HEK293 (cell line): ENCODE data around the gene MACROD1.
A peak's percentile ranks its signal among the peaks of the same experiment; 100 is the strongest.

Experiments
- CTCF ChIA-PET: fragments of 350-600 bp; formaldehyde crosslinking; extraction: SDS; loops from one replicate; lab custom pipeline; 2021; ENCODE audit warnings: antibody characterized with exemption; lab: Yijun Ruan, JAX
- POLR2A ChIA-PET: fragments of 300-600 bp; formaldehyde crosslinking; extraction: SDS; loops from one replicate; lab custom pipeline; 2020; ENCODE audit warnings: antibody characterized with exemption, inconsistent platforms; lab: Yijun Ruan, JAX
- H3K27ac ChIP-seq: fragments of 200-500 bp; sonication (Bioruptor generic); 2 replicates; pipeline ENCODE4 v1.5.1; 2014; ENCODE audit warnings: low read depth, low read length, control low read depth, inconsistent platforms; ENCODE audit errors: extremely low read depth
- H3K36me3 ChIP-seq, 2 experiments: fragments of 200-500 bp in 1 of 2; sonication (Bioruptor generic) in 1 of 2; 1 replicate in 1 of 2; 2 replicates in 1 of 2; pipeline ENCODE4 v1.5.1; 2014 to 2017; ENCODE audit warnings: inconsistent platforms in 2 of 2, low read length in 2 of 2; ENCODE audit not compliant: control insufficient read depth in 2 of 2, insufficient read depth in 1 of 2
- H3K4me1 ChIP-seq: fragments of 200-500 bp; sonication (Bioruptor generic); 2 replicates; pipeline ENCODE4 v1.5.1; 2014; ENCODE audit warnings: mild to moderate bottlenecking, low read length, inconsistent platforms; ENCODE audit not compliant: control insufficient read depth, insufficient read depth
- H3K4me3 ChIP-seq: 2 replicates; pipeline ENCODE4 v1.5.1; 2011; ENCODE audit warnings: low read depth, mild to moderate bottlenecking, control low read depth, low read length, moderate library complexity
- H3K9me3 ChIP-seq: fragments of 200-500 bp; sonication (Bioruptor generic); 2 replicates; pipeline ENCODE4 v1.5.1; 2014; ENCODE audit warnings: low read depth, low read length, inconsistent platforms; ENCODE audit not compliant: control insufficient read depth, insufficient read depth
- GLIS1 ChIP-seq: fragments of 450-650 bp; formaldehyde crosslinking; IDR thresholded peaks from 2 replicates; pipeline ENCODE4 v1.5.1; 2016; ENCODE audit warnings: missing biosample characterization, missing genetic modification characterization
- ZFHX2 ChIP-seq: fragments of 450-650 bp; formaldehyde crosslinking; conservative IDR thresholded peaks from 2 replicates; pipeline ENCODE4 v1.5.1; 2016; ENCODE audit warnings: missing biosample characterization, missing genetic modification characterization
- ZIC2 ChIP-seq: fragments of 450-650 bp; formaldehyde crosslinking; IDR thresholded peaks from 2 replicates; pipeline ENCODE4 v1.5.1; 2016; ENCODE audit warnings: missing biosample characterization, missing genetic modification characterization
- ZNF311 ChIP-seq: fragments of 450-650 bp; formaldehyde crosslinking; IDR thresholded peaks from 2 replicates; pipeline ENCODE4 v1.5.1; 2017; ENCODE audit warnings: missing biosample characterization, missing genetic modification characterization, borderline replicate concordance
- ZNF341 ChIP-seq: fragments of 450-650 bp; formaldehyde crosslinking; IDR thresholded peaks from 2 replicates; pipeline ENCODE4; 2016; ENCODE audit warnings: low read depth, missing biosample characterization, missing genetic modification characterization
- ZNF561 ChIP-seq: fragments of 450-650 bp; IDR thresholded peaks from 2 replicates; pipeline ENCODE4 v1.5.1; 2018; ENCODE audit warnings: missing biosample characterization, missing genetic modification characterization, borderline replicate concordance
- ZNF664 ChIP-seq: fragments of 450-650 bp; formaldehyde crosslinking; IDR thresholded peaks from 2 replicates; pipeline ENCODE4 v1.5.1; 2016; ENCODE audit warnings: missing biosample characterization, missing genetic modification characterization
- ZNF792 ChIP-seq: fragments of 450-650 bp; formaldehyde crosslinking; IDR thresholded peaks from 2 replicates; pipeline ENCODE4 v1.5.1; 2016; ENCODE audit warnings: missing biosample characterization, missing genetic modification characterization
- TF ChIP-seq, protein P1 (sequence below): fragments of 450-650 bp; IDR thresholded peaks from 2 replicates; pipeline ENCODE4 v1.5.1; 2018; ENCODE audit warnings: missing biosample characterization, missing genetic modification characterization
- TF ChIP-seq, protein P2 (sequence below): fragments of 450-650 bp; formaldehyde crosslinking; IDR thresholded peaks from 2 replicates; pipeline ENCODE4 v1.5.1; 2016; ENCODE audit warnings: missing biosample characterization, missing genetic modification characterization, low read depth
- TF ChIP-seq, protein P3 (sequence below): fragments of 450-650 bp; formaldehyde crosslinking; IDR thresholded peaks from 2 replicates; pipeline ENCODE4 v1.5.1; 2016; ENCODE audit warnings: missing biosample characterization, missing genetic modification characterization
- TF ChIP-seq, protein P4 (sequence below): fragments of 450-650 bp; formaldehyde crosslinking; IDR thresholded peaks from 2 replicates; pipeline ENCODE4 v1.5.1; 2016; ENCODE audit warnings: missing biosample characterization, missing genetic modification characterization
- TF ChIP-seq, protein P5 (sequence below): fragments of 450-650 bp; formaldehyde crosslinking; IDR thresholded peaks from 2 replicates; pipeline ENCODE4 v1.5.1; 2017; ENCODE audit warnings: missing biosample characterization, missing genetic modification characterization

MACROD1 gene

DNA sequence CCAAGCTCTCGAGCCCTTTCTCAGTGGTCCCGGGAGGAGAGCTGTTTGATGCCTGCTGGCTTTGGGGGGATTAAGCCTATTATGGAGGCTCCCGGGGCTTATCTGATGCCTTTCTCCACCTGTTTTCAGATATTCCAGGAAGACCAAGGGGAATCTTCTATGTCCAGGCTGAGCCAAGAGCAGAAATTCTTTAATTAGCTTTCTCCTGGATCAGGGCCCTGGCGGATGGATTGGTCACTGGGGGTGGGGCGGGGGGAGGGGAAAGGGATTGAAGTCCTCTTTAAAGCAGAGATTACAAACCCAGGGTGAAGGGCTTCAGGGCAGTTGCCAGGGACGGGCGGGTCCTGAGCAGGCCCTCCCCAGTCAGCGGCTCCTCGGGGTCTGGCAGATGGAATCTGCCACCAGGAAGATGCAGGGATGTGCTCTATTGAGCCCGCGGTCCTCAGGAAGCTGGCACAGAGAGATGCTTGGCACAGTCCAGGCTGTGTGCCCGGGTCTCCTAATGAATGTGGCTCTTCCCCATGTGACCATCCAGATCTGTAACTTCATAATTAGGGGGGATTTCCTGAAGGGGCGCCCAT is 33.6 kb downstream of the MACROD1 start:
- peaks cover 3% of the 10 kb centered on the region; the same call in 1 of the 2 replicates for H3K4me1 ChIP-seq
- ChIA-PET POLR2A (interaction anchor here (0.6 kb wide), 1 partner anchor 313 kb away, joined by 6 read pairs; no protein-coding TSS in a partner anchor), CTCF (interaction anchor here (0.9 kb wide), 1 partner anchor 16 kb away, joined by 3 read pairs; no protein-coding TSS in a partner anchor)
- no peak overlapping the region for H3K27ac ChIP-seq
- TF ChIP-seq, protein P1, sequence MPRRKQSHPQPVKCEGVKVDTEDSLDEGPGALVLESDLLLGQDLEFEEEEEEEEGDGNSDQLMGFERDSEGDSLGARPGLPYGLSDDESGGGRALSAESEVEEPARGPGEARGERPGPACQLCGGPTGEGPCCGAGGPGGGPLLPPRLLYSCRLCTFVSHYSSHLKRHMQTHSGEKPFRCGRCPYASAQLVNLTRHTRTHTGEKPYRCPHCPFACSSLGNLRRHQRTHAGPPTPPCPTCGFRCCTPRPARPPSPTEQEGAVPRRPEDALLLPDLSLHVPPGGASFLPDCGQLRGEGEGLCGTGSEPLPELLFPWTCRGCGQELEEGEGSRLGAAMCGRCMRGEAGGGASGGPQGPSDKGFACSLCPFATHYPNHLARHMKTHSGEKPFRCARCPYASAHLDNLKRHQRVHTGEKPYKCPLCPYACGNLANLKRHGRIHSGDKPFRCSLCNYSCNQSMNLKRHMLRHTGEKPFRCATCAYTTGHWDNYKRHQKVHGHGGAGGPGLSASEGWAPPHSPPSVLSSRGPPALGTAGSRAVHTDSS (tag by site-specific recombination): no peak
- TF ChIP-seq ZNF561 (tag by site-specific recombination) (no peak), ZFHX2 (no peak), ZNF311 (tag by site-specific recombination) (no peak)
- TF ChIP-seq, protein P2, sequence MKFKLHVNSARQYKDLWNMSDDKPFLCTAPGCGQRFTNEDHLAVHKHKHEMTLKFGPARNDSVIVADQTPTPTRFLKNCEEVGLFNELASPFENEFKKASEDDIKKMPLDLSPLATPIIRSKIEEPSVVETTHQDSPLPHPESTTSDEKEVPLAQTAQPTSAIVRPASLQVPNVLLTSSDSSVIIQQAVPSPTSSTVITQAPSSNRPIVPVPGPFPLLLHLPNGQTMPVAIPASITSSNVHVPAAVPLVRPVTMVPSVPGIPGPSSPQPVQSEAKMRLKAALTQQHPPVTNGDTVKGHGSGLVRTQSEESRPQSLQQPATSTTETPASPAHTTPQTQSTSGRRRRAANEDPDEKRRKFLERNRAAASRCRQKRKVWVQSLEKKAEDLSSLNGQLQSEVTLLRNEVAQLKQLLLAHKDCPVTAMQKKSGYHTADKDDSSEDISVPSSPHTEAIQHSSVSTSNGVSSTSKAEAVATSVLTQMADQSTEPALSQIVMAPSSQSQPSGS (tag by site-specific recombination): no peak
- TF ChIP-seq, all 188 proteins: peak for 0
- no peak overlapping the region for H3K4me3 ChIP-seq
- no peaks in the 10 kb centered on the region for H3K9me3 ChIP-seq
- H3K36me3 ChIP-seq: no peaks in the 10 kb centered on the region

DNA sequence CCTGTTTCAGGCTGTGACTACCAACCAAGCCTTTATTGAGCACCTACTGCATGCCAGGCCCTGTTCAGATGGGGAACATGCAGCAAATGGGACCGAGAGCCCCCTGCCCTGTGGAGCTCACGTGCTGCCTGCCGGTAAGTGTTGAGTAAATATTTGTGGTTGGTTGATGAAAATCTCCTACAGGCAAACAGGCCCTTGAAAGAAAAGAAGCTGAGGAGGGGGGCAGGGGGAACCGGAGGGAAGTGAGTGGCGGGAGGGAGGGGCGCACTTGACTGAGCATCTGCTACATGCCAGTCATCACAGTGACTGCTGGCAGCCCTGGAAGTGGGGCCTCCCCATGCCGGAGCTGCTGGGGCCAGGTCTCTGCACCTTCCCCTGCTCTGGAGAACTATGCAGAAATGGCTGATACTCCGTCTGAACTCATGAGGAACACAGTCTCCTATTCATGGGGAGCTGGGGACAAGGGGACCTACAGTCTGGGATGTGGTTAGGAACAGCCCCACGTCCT is 34.2 kb downstream of the MACROD1 start:
- no peak overlapping the region for H3K27ac ChIP-seq
- H3K4me1 ChIP-seq: peaks cover 3% of the 10 kb centered on the region; the same call in 1 of the 2 replicates
- no peaks in the 10 kb centered on the region for H3K9me3 ChIP-seq
- no peak overlapping the region for H3K4me3 ChIP-seq
- 0 out of 2 replicates have a peak, but pooled peaks have one; percentile 23 for TF ChIP-seq ZIC2 (tag by site-specific recombination)
- peak; percentile 46; the same call in 1 of the 2 replicates for TF ChIP-seq ZNF341 (tag by site-specific recombination)
- TF ChIP-seq, protein P3, sequence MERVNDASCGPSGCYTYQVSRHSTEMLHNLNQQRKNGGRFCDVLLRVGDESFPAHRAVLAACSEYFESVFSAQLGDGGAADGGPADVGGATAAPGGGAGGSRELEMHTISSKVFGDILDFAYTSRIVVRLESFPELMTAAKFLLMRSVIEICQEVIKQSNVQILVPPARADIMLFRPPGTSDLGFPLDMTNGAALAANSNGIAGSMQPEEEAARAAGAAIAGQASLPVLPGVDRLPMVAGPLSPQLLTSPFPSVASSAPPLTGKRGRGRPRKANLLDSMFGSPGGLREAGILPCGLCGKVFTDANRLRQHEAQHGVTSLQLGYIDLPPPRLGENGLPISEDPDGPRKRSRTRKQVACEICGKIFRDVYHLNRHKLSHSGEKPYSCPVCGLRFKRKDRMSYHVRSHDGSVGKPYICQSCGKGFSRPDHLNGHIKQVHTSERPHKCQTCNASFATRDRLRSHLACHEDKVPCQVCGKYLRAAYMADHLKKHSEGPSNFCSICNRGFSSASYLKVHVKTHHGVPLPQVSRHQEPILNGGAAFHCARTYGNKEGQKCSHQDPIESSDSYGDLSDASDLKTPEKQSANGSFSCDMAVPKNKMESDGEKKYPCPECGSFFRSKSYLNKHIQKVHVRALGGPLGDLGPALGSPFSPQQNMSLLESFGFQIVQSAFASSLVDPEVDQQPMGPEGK: peak; percentile 20; the same call in 1 of the 2 replicates
- TF ChIP-seq, protein P4, sequence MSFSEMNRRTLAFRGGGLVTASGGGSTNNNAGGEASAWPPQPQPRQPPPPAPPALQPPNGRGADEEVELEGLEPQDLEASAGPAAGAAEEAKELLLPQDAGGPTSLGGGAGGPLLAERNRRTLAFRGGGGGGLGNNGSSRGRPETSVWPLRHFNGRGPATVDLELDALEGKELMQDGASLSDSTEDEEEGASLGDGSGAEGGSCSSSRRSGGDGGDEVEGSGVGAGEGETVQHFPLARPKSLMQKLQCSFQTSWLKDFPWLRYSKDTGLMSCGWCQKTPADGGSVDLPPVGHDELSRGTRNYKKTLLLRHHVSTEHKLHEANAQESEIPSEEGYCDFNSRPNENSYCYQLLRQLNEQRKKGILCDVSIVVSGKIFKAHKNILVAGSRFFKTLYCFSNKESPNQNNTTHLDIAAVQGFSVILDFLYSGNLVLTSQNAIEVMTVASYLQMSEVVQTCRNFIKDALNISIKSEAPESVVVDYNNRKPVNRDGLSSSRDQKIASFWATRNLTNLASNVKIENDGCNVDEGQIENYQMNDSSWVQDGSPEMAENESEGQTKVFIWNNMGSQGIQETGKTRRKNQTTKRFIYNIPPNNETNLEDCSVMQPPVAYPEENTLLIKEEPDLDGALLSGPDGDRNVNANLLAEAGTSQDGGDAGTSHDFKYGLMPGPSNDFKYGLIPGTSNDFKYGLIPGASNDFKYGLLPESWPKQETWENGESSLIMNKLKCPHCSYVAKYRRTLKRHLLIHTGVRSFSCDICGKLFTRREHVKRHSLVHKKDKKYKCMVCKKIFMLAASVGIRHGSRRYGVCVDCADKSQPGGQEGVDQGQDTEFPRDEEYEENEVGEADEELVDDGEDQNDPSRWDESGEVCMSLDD (tag by site-specific recombination): no peak
- TF ChIP-seq GLIS1 (tag by site-specific recombination): 0 out of 2 replicates have a peak, but pooled peaks have one; percentile 6
- TF ChIP-seq, protein P5, sequence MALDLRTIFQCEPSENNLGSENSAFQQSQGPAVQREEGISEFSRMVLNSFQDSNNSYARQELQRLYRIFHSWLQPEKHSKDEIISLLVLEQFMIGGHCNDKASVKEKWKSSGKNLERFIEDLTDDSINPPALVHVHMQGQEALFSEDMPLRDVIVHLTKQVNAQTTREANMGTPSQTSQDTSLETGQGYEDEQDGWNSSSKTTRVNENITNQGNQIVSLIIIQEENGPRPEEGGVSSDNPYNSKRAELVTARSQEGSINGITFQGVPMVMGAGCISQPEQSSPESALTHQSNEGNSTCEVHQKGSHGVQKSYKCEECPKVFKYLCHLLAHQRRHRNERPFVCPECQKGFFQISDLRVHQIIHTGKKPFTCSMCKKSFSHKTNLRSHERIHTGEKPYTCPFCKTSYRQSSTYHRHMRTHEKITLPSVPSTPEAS (tag by site-specific recombination): no peak
- 0 out of 2 replicates have a peak, but pooled peaks have one; percentile 32 for TF ChIP-seq ZNF792 (tag by site-specific recombination)
- peak; percentile 74; the same call in 1 of the 2 replicates for TF ChIP-seq ZNF664 (tag by site-specific recombination)
- ChIA-PET CTCF (interaction anchor here (0.7 kb wide), 1 partner anchor 21 kb away, joined by 4 read pairs; no protein-coding TSS in a partner anchor), POLR2A (interaction anchor here (0.6 kb wide), 2 partner anchors 28 to 313 kb away, joined by 3 to 6 read pairs; no protein-coding TSS in a partner anchor)
- H3K36me3 ChIP-seq: no peaks in the 10 kb centered on the region
